HG03159 (cell line): ENCODE data around the gene SYNGR1.

Experiments
- ATAC-seq: cut with Tn5 transposase; IDR thresholded peaks from one replicate; pipeline ENCODE4 v1.9.1; 2021; ENCODE audit warnings: mild to moderate bottlenecking, moderate library complexity; ENCODE audit not compliant: unreplicated experiment

Gene SYNGR1

GRCh38 chr22:39427751-39428596 is 78.2 kb downstream of the SYNGR1 start:
- ATAC-seq: no peak

DNA sequence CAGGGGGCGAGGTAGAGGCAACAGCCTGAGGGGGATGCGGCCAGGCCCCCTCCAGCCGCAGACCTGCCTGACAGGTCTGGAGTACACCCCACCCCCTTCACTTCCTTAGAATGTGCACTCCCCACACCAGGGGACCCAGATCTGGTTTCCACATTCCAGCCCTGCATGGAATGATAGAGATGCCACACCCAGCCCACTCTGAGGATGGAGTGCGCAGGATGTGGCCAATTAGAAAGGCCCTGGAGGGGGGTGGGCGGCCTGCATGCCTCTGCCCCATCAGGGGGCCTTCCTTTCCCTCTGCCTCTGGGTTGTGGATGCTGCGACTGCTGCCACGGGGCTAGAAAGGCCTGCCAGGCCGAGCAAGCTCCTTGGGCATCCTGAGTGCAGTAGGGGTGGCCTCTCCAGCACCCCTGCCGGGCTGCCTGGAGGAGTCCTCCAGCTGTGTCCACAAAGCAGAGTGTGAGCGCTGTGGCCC is 78.8 kb downstream of the SYNGR1 start:
- ATAC-seq: no peak

DNA sequence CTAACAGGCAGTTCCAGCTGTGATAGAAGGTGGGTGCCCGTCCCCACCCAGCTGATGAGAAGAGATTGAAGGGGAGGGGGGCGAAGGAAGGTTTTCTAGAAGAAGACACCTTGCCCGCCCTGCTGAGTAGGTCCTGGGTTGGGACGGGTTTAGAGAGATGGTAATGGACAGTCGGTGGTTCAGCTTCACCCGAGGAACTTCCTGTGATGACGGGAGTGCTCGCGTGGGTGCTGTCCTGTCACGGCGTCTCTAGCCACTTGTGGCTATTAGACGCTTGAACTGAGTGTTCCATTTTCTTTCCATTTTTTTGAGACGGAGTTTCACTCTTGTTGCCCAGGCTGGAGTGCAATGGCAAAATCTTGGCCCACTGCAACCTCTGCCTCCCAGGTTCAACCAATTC is 79.4 kb downstream of the SYNGR1 start:
- ATAC-seq: no peak

DNA sequence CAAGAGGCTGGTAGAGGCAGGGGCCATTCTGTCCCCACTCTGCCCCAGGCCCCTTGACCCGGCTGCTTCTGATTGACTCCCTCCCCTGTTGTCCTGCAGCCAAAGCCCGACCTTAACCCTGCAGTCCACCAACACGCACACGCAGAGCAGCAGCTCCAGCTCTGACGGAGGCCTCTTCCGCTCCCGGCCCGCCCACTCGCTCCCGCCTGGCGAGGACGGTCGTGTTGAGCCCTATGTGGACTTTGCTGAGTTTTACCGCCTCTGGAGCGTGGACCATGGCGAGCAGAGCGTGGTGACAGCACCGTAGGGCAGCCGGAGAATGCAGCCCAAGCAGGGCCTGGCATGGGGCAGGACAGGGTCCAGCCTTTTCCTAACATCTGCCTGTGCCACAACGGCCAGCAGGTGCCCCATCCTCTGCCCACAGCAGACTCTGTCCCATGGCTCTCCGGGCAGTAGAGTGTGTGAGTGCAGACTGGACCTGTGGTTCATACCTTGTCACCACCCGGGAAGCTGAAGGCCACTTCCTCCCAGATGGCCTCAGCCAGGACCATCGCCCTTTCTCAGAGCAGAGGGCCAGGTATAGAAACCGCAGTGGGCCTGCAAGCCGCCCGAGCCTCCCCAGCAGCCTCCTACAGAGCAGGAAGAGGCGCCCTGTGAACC is 80.3 kb downstream of the SYNGR1 start:
- ATAC-seq: no peak

- ATAC-seq: no peak
These were observed 80.9 kb downstream of the SYNGR1 start for GRCh38 chr22:39430576-39431150.

- no peak for ATAC-seq
These were observed 81.5 kb downstream of the SYNGR1 start for GRCh38 chr22:39431216-39431801.

DNA sequence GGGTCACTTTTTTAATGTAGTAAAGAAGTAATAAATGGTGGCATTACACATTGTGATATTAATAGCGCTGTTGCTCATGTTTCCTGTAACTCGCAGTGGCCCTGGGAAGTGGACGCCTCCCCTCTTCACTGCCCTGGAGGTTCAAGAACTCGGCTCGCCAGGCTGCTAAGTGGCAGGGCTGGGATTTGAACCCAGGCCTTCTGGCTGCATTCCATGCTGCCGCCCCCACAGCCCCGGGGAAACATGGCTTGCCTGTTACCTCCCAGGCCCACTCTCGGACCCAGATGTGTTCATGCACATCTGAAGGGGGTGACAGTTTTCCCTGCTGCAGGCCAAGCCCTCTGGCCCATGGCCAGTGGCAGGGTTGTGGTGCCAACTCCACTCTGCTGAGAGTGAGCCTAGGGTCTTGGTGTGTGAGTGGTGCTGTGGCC is 82.0 kb downstream of the SYNGR1 start:
- no peak for ATAC-seq

GRCh38 chr22:39432361-39432811 is 82.6 kb downstream of the SYNGR1 start:
- ATAC-seq: no peak

DNA sequence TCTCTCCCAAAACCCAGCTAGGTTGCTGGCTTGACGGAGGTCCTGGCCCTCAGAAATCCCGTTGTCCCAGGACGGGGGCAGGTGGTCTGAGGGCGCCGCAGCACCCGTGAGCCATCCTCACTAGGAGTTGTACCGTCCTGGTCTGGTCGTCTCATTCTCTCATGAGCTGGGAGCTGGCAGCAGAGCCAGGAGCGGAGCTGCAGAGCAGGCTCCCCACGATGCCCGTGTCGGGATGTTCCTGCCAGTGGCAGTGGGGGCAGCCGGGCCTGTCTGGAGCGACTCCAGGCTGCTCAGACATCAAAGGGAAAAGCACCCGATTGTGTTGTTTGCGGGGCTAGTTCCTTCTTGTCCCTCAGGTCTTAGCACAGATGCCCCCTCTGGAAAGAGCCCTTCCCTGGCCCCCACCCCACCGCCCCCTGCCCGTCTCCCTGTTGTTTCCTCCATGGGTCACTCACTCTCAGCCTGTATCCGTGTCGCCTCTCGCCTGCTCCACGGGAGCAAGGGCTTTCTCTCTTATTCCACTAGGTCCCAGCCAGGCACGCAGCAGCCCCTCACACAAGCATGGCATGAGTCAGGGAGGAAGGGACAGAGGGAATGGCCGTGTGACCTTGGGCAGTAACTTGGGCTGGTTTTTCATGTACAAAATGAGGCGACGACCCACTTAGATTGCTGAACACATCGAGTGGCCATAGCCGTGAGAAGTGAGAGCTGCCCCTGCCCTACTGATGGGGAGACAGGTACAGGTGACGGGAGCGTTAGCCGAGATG is 83.9 kb downstream of the SYNGR1 start:
- ATAC-seq: no peak

GRCh38 chr22:39434243-39434653 is 84.5 kb downstream of the SYNGR1 start:
- ATAC-seq: no peak

GRCh38 chr22:39434721-39435120 is 84.9 kb downstream of the SYNGR1 start:
- no peak for ATAC-seq
